Activated T-cell treated with anti-CD3 and anti-CD28 coated beads, Interleukin-2, amount 50 U/mL, for 48 hours (primary cell): Measurements from ENCODE around the gene RAB20.
"Not testable (repeated sequence)": the region's sequence is repeated elsewhere in the genome, so short reads cannot be mapped to it uniquely, and the experiment has no call there.

Experiments
- DNase-seq, 2 experiments: peaks; one replicate each; pipeline ENCODE4 v3.0.0-alpha.2; 2020

Gene RAB20

GRCh38 chr13:110486880-110487279, 74.6 kb downstream of the RAB20 start:
- not testable (repeated sequence) for DNase-seq

- no peak for DNase-seq
Observed at GRCh38 chr13:110486061-110486715, 75.3 kb downstream of the RAB20 start.

GRCh38 chr13:110485604-110486003, 75.9 kb downstream of the RAB20 start:
- no peak for DNase-seq

DNA sequence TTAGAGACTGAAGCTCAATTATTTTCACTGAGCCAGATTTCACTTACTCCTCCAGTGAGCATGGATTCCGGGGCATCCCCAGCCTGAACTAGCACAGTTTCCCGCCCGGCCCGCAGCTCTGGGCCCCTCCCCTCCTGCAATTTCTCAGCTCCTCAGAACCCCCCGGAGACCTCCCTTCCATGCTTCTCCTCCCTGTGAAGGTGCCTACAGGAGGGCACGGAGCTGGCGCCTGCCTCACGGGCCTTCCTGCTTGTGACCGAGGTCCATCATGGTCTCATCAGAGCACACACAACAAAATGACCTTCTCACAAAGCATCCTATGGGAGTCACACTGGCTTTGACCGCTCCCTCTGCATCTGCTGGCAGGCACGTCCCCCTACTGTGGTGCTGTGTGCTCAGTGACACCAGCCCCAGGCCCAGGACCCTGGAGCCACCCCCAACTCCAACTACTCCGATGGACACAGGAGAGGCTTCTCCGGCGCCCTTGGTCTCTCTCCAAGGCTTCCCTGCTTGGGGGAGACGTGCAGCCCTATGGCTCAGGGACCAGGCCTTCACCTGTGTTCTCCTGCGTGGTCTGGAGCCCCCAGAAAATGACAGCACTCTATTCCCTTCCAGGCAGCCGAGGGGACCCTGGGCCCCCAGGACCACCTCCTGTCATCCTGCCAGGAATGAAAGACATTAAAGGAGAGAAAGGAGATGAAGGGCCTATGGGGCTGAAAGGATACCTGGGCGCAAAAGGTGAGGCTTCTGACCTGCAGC, 77.1 kb downstream of the RAB20 start:
- no peak for DNase-seq

- no peak for DNase-seq
Observed at GRCh38 chr13:110483386-110483968, 78.0 kb downstream of the RAB20 start.

- no peak for DNase-seq
Observed at GRCh38 chr13:110480161-110480560, 81.4 kb downstream of the RAB20 start.

DNA sequence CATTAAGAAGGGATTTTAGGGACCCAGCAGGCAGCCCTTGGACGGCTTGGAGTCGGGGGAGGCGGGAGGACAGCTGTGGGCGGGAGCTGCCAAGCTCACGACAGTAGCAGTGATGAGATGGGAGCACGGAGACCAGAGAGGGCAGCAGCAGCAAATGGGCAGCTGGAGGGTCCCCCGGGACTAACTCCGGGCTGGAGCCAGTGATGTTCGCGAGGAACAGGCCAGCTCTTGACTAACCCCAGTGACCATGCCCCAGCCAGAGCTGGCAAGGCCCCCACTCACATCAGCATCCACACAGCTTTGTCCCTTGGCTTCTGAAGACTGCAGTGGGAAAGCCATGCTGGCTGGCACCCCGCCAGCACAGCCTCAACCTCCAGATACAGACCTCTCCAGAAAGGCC, 81.9 kb downstream of the RAB20 start:
- DNase-seq, result no peak

DNA sequence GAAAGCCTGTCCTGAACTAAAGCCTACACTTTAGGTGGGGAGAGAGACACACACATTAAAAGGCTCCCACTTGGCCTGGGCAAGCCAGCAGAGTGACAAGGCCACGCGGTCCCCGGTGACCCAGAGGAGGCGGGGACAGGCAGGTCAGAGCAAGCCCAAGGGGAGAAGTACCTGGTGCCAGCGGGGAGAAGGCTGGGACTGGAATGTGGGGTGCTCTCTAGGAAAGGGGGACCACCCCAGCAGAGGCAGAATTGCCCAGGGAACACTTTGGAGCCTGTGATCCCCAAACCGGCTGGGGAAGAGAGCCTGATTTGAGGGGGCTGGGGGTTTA, 82.3 kb downstream of the RAB20 start:
- no peak for DNase-seq

DNA sequence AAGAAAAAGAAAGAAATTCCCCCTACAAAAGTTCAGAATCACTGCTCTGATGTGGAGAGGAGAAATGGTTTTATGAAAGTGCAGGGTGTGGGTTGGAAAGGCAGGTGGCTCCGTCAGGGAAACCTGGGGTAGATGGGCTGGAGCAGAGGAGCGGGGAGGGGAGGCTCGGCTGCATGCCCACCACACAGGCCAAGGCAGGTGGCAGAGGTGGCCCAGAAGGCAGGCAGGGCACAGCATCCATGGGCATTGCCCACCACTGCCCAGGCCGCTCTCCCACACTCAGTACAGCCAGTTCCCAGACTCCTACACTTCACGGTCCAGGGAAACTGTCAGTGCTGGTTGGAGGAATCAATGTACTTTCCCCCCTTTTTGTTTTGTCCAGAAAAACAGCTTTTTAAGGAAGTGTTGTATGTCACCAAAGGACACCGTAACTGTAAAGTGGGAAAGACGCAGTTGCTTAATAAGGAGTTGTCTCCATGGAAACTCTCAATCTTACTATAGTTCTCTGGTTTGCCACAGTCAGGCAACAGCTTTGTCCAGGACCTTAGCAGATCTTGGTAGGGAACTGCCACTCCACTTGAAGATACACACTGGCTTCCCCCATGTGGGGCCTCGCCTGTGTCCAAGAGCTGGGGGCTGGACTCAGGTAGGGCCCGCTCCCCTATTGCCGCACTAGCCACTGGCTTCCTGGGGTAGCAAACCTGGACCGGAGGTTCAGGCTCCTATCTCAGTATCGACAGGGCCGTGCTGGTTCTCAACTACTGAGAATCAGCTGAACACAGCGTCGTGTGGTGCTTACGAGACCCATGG, 82.9 kb downstream of the RAB20 start:
- no peak for DNase-seq

DNA sequence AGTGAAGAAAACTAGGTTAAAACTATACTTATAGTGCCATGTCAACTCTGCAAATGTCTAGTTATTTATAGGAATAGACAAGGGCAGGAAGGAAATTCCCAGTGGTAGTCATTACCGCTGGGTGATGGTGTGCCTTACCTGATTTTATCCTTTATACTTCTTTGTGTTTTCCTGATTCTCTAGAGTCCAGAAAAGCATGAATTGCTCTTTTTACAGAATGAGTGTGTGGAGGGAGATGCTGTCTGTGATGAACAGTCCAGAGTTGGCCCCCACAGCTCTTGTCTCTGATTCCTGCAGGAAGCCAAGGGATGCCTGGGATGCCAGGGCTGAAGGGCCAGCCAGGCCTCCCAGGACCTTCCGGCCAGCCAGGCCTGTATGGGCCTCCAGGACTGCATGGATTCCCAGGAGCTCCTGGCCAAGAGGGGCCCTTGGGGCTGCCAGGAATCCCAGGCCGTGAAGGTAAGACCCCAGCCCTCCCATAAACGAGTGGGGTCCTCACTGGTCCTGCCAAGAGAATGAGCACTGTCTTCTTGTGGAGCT, 83.7 kb downstream of the RAB20 start:
- no peak for DNase-seq

DNA sequence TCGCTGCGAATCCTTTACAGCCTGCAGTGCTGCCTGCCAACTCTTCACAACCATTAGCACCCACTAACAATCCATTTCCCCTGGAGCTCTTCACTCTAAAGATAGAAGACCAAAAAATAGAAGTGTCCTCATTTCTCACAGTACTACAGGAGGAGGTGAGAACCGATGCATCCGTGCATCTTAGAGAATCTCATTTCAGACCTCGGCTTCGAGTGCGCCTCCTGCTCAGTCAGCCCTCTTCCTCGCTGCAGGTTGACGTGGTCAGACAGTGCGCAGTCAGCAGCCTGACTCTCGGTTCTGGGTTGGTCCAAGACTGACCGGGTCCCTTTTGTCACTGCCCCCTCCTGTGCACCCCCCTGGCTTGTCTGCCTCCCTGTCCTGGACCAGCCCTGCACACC, 85.3 kb downstream of the RAB20 start:
- DNase-seq, result no peak

GRCh38 chr13:110475550-110476219, 85.8 kb downstream of the RAB20 start:
- no peak for DNase-seq

DNA sequence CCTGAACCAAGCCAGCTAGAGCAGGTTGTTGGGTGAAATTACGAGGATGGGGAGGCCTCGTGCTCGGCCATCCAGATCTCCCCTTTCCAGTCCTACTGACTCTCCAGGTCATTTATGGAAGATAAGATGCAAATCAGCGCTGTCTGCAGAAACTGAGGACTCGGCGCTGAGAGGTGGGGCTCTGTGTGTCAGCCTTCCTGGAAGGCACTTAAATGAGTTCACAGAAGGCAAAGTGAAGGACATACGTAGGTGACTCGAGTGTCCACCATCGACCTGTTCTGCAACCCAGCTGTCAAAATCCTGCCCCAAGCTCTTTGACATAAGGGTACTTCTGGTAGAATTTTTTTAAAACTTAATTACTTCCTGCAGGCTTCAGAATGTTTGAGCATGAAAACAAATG, 86.4 kb downstream of the RAB20 start:
- DNase-seq, result no peak

GRCh38 chr13:110474713-110475112, 86.8 kb downstream of the RAB20 start:
- DNase-seq, result no peak
